HG02623 (cell line): ENCODE measurements around the gene TMOD2.

Experiments
- ATAC-seq: cut with Tn5 transposase; IDR thresholded peaks from one replicate; pipeline ENCODE4 v1.9.1; 2021; ENCODE audit warnings: moderate library complexity; ENCODE audit not compliant: unreplicated experiment

Gene TMOD2

DNA sequence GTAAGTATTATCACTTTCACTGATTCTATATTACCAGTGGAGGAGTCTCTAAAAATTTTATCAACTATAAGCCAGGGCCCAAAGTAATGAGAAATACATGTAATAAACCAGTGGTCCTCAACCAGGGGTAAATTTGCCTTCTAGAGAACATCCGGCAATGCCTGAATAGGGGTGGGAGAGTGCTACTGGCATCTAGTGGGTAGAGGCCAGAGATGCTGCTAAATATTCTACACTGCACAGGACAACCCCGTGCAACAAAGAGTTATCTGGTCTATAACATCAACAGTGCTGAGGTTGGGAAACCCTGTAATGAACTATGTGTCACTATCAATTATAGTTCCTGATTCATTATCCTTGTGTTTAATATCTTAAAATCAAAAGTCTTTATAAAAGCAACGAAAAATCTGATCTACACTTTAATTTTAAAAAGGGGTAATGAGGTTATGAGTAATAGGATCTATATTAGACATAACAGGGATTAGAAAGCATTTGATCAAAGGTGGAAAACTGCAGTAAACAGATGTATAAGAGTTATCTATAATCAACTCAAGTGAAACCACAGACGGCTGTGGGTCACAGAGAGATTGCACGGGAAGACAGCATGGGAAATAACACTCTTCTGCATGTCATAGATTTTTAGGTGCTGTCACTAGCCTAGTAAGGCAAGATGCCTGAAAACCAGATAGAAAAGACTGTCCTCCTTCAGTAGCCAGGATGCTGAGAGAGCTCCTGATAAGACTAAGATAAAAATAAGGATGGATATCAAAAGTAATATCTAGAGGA lies 16.0 kb upstream of the TMOD2 start:
- ATAC-seq = no peak

DNA sequence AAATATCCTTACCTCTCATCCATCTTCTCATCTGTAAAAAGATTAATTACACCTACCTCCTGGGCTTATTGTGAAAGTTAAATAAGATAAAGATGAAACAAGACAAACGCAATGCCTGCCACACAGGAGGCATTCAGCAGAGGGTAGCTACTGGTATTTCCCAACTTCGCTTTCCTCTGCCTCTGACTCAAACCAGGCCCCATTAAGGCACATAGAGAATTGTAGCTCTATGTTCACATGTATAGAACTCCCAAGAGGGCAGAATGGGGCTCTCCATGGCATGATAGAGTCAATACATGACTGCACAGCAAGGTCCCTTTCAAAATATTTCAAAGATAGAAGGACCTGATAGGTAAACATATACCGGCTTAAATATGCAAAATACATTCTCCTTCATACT lies 15.3 kb upstream of the TMOD2 start:
- peak; percentile 14 for ATAC-seq

DNA sequence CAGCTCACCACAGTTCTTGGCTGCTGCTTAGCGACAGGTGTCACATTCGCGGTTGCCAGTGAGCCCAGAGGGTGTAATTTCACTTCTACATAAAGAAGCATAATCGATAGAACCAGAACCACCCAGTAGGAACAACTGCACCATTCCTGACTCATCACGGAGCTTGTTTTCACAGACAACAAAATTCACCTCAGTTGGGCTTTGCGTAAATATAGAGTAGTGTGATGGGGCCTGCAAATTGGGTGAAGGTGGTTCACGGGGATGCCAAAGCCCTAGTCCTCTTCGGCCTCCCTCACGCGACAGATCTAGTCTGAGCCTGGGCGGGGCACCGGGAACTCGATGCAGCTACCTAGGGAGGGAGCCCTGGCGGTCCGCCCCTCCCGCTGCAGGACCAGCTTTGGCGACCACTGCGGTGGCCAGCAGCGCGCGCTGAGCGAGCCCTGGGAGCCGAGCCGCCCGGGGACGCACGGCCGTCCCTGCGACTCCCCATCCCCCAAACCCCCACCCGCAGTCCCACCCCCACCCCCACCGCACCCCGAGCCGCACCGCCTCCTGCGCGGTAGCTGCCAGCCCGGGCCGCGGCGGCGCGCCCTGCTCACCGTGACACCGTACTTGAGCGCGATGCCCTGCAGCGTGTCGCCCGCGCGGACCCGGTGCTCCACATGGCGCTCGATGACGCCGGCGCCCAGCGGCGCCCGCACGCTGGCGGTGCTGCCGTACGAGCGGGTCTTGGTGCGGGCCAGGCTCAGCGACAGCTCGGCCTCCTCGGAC lies 14.5 kb upstream of the TMOD2 start:
- peak; percentile 29 for ATAC-seq

- peak; percentile 40 for ATAC-seq
Measured at GRCh38 chr15:51737522-51738305, 13.7 kb upstream of the TMOD2 start, which contains the start of gene LYSMD2. LYSMD2 (minus strand) TSS chr15:51737655; CDS start chr15:51737622, 33 bp downstream.

DNA sequence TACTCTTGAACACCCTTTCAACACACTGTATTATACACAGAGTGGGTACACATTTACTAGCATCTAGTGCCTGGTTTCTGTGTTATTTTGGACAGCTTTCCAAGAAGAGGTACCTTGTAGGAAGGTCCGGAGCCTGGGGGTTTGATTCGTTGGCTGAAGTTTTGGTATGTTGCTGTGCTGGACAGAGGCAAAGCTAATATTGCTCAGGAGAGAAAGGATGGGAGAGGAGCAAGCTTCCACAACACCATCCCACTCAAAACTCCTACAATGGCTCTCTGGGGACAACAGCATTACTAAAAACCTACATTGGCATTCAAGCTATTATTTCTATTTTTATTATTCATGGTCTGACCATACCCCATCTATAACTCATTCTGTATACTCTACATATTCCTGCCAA lies 12.8 kb upstream of the TMOD2 start:
- no peak for ATAC-seq

GRCh38 chr15:51739061-51739712 lies 12.2 kb upstream of the TMOD2 start:
- no peak for ATAC-seq

- ATAC-seq = no peak
Measured at GRCh38 chr15:51749307-51749706, 2.1 kb upstream of the TMOD2 start.

DNA sequence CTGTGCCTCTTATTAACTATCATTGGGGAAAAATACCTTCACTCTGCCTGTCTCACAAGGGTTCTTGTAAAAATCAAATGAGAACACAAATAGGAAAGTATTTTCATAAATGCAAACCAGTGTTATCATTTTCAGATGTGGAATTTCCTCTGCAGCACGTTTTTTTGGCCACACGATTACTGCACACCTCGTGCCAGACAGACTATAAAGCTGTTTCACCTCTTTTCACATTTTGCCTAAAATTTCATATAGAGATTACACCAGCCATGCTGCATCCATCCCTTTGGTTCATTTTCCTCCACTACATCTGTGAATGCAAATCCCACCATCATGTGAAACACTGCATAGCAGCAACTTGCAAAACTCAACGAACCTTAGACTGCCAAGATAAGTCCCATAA lies 1.2 kb upstream of the TMOD2 start:
- no peak for ATAC-seq

DNA sequence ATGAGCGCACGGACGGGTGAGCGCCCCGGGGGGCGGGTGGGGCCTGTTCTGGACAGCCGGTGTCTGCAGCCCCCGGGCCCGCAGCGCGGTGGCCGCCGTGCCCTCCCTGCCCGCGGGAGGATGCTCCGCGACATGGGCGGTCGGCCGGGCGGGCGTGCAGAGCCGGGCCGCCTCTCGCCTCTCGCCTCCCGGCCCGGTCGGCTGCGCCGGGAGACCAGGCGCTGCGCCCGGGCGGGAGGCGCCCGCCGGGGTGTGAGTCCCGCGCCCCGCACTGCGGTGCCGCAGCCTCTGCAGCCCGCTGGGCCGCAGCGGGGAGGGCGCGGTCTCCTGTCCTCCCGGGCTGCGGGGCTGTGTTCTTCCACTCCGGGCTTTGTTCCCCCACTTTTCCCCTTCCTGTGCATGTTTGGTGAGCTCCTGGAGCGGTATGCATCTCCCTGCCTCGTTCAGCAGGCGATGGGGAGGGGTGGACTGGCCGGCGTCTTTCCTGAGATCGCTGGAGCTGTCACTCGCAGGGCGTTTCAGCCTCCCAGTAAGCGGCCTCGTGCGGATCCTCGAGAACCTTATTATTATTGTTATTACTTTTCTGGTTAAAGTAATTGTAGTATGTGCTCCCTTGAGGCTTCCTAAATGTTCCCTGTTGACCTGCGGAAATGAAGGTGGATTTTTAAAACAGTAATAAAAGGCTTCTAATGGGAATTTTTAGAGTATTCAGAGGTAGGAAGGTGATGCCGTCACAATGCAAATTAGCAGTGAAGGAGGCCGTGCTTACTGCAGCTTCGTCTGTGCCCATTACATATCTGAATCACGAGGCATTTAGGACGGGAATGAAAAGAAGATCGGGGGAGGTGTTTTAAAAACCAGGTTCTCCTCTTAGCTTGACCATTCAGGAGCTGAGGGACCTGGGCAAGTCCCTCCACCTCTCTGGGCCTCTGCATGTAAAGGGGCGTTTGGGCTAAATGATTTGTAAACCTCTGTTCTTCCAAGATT lies 593 bp downstream of the TMOD2 start:
- peak; percentile 29 for ATAC-seq

GRCh38 chr15:51752888-51753287 lies 1.5 kb downstream of the TMOD2 start:
- ATAC-seq = no peak

DNA sequence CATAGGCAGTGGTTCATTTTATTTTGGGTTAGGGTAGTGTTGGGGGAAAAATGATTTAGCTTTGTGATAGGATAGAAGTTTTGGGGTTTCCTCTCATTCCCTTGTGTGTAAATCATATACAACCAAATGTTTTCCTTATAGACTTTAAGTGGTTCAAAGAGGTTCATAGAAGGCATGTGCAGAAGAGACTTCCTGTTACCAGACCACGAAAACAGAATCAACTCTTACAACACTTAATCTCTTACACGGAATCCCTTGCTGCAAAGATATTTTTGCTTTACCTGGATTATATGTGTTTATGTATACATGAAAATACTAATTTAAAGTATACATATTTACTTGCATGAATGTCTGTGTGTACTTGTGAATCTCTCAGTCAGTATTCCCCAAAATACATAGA lies 2.9 kb downstream of the TMOD2 start:
- no peak for ATAC-seq

GRCh38 chr15:51755790-51756189 lies 4.4 kb downstream of the TMOD2 start:
- no peak for ATAC-seq

DNA sequence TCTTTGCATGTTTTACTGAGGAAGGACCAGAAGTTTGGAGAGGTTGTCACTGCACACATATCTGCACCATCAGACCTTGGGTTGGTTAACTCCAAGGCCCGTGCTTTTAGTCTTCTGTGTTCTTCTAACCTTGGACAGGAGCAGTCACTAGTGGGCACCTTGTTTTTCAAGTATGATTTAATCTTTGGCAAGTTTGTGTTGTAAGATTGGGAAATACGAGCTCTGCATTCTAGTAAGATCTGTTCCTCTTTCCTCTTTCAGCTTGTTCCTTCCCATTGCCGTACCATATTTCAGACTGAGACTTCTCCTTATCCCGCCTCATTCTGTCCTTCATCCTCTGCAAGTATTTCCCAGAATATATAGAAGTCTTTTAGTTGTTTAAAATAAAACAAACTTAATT lies 5.1 kb downstream of the TMOD2 start:
- no peak for ATAC-seq

DNA sequence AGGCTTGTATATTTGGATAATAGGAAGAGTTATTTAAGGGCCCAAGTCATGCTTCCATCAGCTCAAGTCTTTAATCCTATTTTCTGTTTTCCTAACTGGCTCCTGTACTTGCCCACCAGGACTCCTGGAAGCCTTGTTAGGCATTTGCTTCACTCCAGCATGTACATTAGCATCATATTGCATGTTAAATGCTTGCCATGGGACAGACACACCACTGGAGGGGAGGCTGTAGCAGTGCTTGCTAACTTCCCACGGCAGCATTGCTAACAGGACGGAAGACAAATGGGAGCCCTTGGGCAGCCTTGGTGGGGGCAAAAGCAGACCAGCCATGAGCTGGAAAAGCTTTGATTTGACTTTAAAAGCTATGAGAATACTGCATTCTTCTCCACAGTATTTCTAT lies 6.1 kb downstream of the TMOD2 start:
- no peak for ATAC-seq

DNA sequence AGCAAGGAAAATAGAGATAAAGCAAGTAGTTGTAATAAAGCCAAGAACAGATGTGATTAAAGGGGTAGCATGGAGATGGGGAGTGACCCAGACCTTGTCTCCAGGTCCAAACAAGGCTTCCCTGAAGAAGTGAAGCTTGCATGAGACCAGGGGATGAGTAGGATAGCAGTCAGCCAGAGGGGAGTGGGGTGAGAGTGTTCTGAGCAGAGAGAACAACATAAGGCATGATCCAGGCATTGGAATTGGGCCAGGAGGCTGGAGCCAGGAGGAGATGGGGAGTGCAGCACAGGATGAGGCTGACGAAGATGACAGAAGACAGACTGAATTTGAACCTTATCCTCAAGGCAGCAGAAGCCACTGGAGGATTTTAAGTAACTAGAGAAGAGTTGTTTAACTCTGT lies 7.2 kb downstream of the TMOD2 start:
- ATAC-seq = no peak

DNA sequence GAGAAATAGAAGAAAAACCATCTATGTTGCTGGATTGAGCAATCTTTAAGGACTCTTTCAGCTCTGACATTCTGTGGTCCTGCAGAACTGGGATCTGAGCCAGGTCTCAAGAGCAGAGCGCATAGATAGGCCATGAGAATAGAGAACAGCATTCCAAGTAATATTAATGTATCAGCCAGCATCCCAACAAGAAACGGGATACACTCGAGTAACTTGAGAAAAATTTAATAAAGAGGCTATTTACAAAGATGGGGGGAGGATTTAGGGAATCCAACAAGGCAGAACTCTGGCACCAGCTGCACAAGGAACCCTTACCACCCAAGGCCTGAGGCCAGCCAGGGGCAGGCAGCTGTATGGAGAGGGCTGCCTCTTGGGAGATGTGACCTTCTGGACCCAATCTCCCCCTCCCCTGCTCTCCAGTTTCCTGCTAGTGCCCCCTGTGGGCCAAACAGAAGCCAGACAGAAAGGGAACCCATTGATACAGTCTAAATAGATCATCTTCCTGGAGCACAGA lies 8.2 kb downstream of the TMOD2 start:
- ATAC-seq = no peak

- no peak for ATAC-seq
Measured at GRCh38 chr15:51760805-51761204, 9.4 kb downstream of the TMOD2 start.

GRCh38 chr15:51765751-51766150 lies 14.4 kb downstream of the TMOD2 start:
- no peak for ATAC-seq

GRCh38 chr15:51766341-51766740 lies 14.9 kb downstream of the TMOD2 start:
- no peak for ATAC-seq

DNA sequence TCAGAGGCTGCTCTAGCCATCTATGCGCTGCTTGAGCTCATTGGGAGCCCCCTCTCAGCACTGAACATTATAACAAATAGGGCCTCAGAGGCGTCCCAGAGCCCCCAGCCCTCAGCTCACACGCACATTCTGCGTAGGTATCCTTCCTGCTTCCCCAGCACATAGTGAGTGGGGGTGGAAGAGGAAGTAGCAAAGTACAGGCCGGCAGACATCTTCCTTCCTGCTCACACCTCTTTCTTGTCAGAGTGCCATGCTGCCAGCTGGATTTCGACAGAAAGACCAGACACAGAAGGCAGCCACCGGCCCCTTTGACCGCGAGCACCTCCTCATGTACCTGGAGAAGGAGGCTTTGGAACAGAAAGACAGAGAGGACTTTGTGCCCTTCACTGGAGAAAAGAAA lies 16.6 kb downstream of the TMOD2 start:
- no peak for ATAC-seq
